Calu3 (cell line): ENCODE data around the gene RSPO4. TPM values are rescaled to one million over a fixed set of nuclear protein-coding genes. Genes with fewer than 3 reads are reported as not detected.

ENCODE experiments used
- BruUV-seq: library from RNA; stranded (reverse); fragments of 400-500 nt; replicated peaks from 2 replicates; lab custom pipeline; 2021; lab: Mats Ljungman, UMichigan
- CTCF ChIA-PET: fragments of 300-600 bp; sonication (Branson Sonifier 250); formaldehyde crosslinking; loops from one replicate; lab custom pipeline; 2022; ENCODE audit warnings: antibody characterized with exemption; lab: Charles Lee
- DNase-seq: peaks from one replicate; pipeline ENCODE4 v3.0.0; 2022
- H3K27ac Mint-ChIP-seq: one replicate; pipeline ENCODE4 v1.8.0; 2022; ENCODE audit warnings: mixed read lengths; ENCODE audit not compliant: unreplicated experiment
- H3K27me3 Mint-ChIP-seq: one replicate; pipeline ENCODE4 v1.8.0; 2022; ENCODE audit warnings: mixed read lengths; ENCODE audit not compliant: unreplicated experiment
- H3K36me3 Mint-ChIP-seq: one replicate; pipeline ENCODE4 v1.8.0; 2022; ENCODE audit warnings: mild to moderate bottlenecking, moderate library complexity, mixed read lengths; ENCODE audit not compliant: insufficient read depth, unreplicated experiment
- H3K4me1 Mint-ChIP-seq: one replicate; pipeline ENCODE4 v1.8.0; 2022; ENCODE audit warnings: mild to moderate bottlenecking, low read depth, mixed read lengths; ENCODE audit not compliant: unreplicated experiment
- H3K4me3 Mint-ChIP-seq: one replicate; pipeline ENCODE4 v1.8.0; 2022; ENCODE audit warnings: mild to moderate bottlenecking, low read depth, moderate library complexity, mixed read lengths; ENCODE audit not compliant: unreplicated experiment
- H3K9me3 Mint-ChIP-seq: one replicate; pipeline ENCODE4 v1.8.0; 2022; ENCODE audit warnings: low read depth, mixed read lengths; ENCODE audit not compliant: unreplicated experiment
- intact Hi-C: fragments of 100-400 bp; cut with micrococcal nuclease; formaldehyde crosslinking; loops from one replicate; pipeline ENCODE4 v1.10.0; 2022; ENCODE audit not compliant: unreplicated experiment
- total RNA-seq: library from RNA; stranded (reverse); gene quantifications from 2 replicates; pipeline ENCODE4 v1.2.3, GENCODE V29; 2022
- TF ChIP-seq, protein P1 (sequence below): fragments of 200-600 bp; IDR thresholded peaks from one replicate; pipeline ENCODE4 v1.8.0; 2022; ENCODE audit warnings: antibody characterized with exemption; ENCODE audit not compliant: unreplicated experiment

RSPO4 gene
- total RNA-seq, 1 experiment from 2014 or later = not detected

DNA sequence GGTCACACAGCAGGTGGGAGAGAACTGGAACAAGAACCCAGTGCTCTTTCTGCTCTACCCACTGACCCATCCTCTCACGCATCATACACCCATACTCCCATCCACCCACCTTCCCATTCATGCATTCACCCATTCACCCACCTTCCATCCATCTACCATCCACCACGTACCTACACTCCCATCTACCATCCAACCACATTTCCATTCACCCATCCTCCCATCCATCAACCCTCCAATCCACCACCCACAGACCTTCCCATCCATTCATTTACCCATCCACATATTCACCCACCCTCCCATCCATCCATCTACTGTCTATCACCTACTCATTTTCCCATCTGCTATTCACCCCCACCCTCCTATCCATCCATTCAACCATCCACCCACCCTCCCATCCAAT, 17.2 kb upstream of the RSPO4 start:
- intact Hi-C loops = no loop called here
- BruUV-seq = no TSS peak
- H3K27ac Mint-ChIP-seq = no peak overlapping the region

DNA sequence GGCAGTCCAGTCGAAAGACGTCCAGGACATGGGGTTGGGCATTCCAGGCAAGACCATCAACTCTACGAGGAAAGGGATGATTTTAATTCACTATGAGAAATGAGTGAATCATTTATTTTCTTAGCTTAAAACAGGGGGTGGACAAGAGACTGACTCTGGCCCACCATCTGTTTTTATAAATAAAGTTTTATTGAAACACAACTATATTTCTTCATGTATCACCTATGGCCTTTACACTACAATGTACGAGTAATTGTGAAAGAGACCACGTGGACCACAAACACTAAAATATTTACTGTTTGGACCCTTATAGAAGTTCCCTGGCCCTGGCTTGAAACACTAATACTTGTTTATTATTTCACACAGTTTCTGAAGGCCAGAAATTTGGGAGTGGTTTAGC, 15.6 kb upstream of the RSPO4 start:
- intact Hi-C loops = no loop called here
- TF ChIP-seq, protein P1, sequence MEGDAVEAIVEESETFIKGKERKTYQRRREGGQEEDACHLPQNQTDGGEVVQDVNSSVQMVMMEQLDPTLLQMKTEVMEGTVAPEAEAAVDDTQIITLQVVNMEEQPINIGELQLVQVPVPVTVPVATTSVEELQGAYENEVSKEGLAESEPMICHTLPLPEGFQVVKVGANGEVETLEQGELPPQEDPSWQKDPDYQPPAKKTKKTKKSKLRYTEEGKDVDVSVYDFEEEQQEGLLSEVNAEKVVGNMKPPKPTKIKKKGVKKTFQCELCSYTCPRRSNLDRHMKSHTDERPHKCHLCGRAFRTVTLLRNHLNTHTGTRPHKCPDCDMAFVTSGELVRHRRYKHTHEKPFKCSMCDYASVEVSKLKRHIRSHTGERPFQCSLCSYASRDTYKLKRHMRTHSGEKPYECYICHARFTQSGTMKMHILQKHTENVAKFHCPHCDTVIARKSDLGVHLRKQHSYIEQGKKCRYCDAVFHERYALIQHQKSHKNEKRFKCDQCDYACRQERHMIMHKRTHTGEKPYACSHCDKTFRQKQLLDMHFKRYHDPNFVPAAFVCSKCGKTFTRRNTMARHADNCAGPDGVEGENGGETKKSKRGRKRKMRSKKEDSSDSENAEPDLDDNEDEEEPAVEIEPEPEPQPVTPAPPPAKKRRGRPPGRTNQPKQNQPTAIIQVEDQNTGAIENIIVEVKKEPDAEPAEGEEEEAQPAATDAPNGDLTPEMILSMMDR = no peak
- no peaks in the 10 kb centered on the region for H3K4me1 Mint-ChIP-seq
- CTCF ChIA-PET = no interaction called here
- no TSS peak for BruUV-seq
- no peak overlapping the region for H3K27ac Mint-ChIP-seq
- DNase-seq = no peak
- peaks cover 93% of the 10 kb centered on the region for H3K27me3 Mint-ChIP-seq
- H3K4me3 Mint-ChIP-seq = no peak overlapping the region
- no peaks in the 10 kb centered on the region for H3K36me3 Mint-ChIP-seq
- no peaks in the 10 kb centered on the region for H3K9me3 Mint-ChIP-seq

More for the DNA sequence above, 17.2 kb upstream of the RSPO4 start:
- Mint-ChIP-seq H3K4me1 (no peaks in the 10 kb centered on the region), H3K27me3 (peaks cover 93% of the 10 kb centered on the region), H3K4me3 (no peak overlapping the region), H3K36me3 (no peaks in the 10 kb centered on the region), H3K9me3 (no peaks in the 10 kb centered on the region)
- DNase-seq = no peak
- CTCF ChIA-PET = no interaction called here
- TF ChIP-seq, protein P1 = no peak

- peaks cover 100% of the 10 kb centered on the region for H3K27me3 Mint-ChIP-seq
- no peaks in the 10 kb centered on the region for H3K4me1 Mint-ChIP-seq
- H3K9me3 Mint-ChIP-seq = no peaks in the 10 kb centered on the region
- TF ChIP-seq, protein P1 = no peak
- CTCF ChIA-PET = no interaction called here
- no peak overlapping the region for H3K4me3 Mint-ChIP-seq
- H3K36me3 Mint-ChIP-seq = no peaks in the 10 kb centered on the region
- intact Hi-C loops = no loop called here
- DNase-seq = no peak
- no TSS peak for BruUV-seq
- no peak overlapping the region for H3K27ac Mint-ChIP-seq
These were observed 13.1 kb upstream of the RSPO4 start for GRCh38 chr20:1015181-1015580.

- Mint-ChIP-seq H3K27me3 (peaks cover 100% of the 10 kb centered on the region), H3K4me3 (no peak overlapping the region), H3K36me3 (no peaks in the 10 kb centered on the region), H3K27ac (no peak overlapping the region), H3K9me3 (no peaks in the 10 kb centered on the region), H3K4me1 (no peaks in the 10 kb centered on the region)
- TF ChIP-seq, protein P1 = no peak
- no TSS peak for BruUV-seq
- CTCF ChIA-PET = no interaction called here
- DNase-seq = no peak
- intact Hi-C loops = no loop called here
These were observed 12.4 kb upstream of the RSPO4 start for GRCh38 chr20:1014471-1014870.
